WI38 (cell line): Measurements from ENCODE around the gene FAM222A.

Experiments
- H3K4me3 ChIP-seq: 2 replicates; pipeline ENCODE4 v1.5.1; 2011; ENCODE audit warnings: low read depth, mild to moderate bottlenecking, control low read depth, low read length
- TF ChIP-seq, protein P1 (sequence below): IDR thresholded peaks from 2 replicates; pipeline ENCODE4 v1.5.1; 2012; ENCODE audit warnings: low read depth, mild to moderate bottlenecking, control low read depth, low read length

The FAM222A gene

GRCh38 chr12:109777544-109777943, 63.9 kb downstream of the FAM222A start:
- H3K4me3 ChIP-seq: no peak overlapping the region
- TF ChIP-seq, protein P1, sequence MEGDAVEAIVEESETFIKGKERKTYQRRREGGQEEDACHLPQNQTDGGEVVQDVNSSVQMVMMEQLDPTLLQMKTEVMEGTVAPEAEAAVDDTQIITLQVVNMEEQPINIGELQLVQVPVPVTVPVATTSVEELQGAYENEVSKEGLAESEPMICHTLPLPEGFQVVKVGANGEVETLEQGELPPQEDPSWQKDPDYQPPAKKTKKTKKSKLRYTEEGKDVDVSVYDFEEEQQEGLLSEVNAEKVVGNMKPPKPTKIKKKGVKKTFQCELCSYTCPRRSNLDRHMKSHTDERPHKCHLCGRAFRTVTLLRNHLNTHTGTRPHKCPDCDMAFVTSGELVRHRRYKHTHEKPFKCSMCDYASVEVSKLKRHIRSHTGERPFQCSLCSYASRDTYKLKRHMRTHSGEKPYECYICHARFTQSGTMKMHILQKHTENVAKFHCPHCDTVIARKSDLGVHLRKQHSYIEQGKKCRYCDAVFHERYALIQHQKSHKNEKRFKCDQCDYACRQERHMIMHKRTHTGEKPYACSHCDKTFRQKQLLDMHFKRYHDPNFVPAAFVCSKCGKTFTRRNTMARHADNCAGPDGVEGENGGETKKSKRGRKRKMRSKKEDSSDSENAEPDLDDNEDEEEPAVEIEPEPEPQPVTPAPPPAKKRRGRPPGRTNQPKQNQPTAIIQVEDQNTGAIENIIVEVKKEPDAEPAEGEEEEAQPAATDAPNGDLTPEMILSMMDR: no peak

DNA sequence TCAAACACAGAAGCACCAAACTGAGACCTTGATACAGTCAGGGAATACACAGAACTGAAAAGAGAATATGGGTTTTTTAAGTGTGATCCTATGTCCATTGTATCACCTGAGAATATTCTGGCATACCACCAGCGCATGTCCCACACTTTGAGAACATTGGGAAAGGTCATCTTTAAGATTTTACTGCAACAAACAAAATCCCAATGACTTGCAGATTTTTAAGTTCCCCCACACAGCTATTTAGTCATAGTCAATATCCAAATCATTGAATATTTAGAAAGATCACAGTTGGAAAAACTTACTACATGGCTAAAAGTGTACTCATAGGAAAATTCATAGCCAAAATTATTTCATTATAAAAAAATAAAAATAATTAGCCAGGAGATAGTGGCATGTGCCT, 65.1 kb downstream of the FAM222A start:
- H3K4me3 ChIP-seq: no peak overlapping the region
- TF ChIP-seq, protein P1: no peak

GRCh38 chr12:109779382-109779781, 65.8 kb downstream of the FAM222A start:
- TF ChIP-seq, protein P1: no peak
- H3K4me3 ChIP-seq: no peak overlapping the region

GRCh38 chr12:109781668-109782325, 68.2 kb downstream of the FAM222A start:
- H3K4me3 ChIP-seq: no peak overlapping the region
- TF ChIP-seq, protein P1: no peak

- no peak overlapping the region for H3K4me3 ChIP-seq
- TF ChIP-seq, protein P1: no peak
Observed at GRCh38 chr12:109782326-109782703, 68.7 kb downstream of the FAM222A start.

DNA sequence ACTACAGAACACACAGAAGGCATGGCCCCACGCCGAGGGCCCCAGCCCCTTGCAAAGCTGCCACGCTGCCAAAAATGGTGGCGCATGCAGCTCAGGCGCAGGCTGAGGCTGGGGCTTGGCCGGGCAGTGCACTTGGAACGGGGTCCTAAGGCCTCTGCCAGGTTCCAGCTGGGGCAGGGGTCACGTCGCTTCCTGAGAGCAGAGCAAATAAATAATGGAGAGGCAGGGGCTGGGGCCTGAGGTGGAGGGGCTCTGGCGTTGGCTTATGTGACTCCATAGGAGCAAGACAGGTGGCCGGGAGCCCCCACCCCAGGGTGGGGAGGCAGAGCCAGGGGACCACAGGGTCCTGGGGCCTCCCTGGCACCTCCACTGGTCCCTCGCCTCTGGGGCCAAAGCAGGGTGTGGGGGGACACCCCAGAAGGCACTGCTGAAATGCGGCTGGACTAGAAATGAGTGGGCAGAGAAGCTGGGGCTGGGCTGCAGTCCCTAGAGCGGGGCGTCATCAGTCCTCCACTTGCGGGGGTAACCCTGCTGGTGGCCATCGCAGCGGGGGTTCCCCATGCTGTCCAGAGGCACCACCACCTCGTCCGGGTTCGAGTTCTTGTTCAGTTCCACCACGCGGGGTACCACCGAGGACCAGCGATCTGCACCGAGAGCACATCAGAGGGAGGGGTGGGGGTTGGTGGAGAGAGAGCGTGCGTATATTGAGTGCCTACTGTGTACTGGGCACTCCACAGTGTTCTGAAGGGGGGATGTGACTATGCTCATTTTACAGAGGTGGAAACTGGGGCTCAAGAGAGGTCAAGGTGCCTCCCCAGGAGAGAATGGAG, 69.7 kb downstream of the FAM222A start:
- H3K4me3 ChIP-seq: no peak overlapping the region
- TF ChIP-seq, protein P1: no peak

DNA sequence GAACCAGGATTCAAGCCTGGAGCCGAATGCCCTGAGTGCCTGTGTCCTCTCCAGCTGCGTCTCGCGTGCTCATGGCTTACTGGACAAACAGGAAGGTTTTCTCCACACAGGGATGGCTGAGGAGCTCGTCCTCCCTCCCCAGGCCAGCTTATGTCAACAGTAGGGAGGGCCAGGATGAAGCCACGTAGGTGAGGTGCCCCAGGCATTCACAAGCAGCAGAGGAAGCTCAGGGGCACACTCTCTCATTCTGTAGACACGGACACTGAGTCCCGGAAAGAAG, 70.3 kb downstream of the FAM222A start:
- TF ChIP-seq, protein P1: no peak
- H3K4me3 ChIP-seq: no peak overlapping the region
